ENCODE measurements around the gene PLA2G12A.

DNA sequence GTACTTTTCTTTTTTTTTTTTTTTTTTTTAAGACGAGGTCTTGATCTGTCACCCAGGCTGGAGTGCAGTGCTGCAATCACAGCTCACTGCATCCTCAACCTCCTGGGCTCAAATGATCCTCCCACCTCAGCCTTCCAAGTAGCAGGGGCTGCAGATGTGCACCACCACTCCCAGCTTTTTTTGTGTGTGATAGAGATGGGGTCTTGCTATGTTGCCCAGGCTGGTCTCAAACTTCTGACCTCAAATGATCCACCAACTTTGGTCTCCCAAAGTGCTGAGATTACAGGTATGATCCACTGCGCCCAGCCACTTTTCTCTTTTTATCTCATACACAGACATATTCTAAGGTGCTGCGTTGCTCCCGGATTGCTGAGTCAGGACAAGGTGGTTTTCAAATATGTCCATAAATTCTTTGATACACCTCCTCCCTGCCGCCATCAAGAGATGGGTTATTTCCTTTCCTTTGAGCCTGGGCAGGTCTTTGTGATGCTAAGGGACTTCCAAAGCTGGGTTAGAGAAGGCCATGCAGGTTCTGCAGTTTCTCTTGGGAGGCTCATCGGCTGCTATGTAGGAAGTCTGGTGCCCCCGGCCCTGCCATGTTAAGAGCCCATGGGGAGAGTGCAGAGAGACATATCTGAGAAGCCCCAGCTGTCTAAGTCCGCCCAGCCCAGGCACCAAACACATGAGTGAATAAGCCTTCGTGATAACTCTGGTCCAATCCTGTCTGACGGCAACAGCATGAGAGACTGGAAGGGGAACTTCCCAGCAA lies 8.4 kb upstream of the PLA2G12A start:
- TF ChIP-seq, protein P1, sequence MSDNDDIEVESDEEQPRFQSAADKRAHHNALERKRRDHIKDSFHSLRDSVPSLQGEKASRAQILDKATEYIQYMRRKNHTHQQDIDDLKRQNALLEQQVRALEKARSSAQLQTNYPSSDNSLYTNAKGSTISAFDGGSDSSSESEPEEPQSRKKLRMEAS (IDR thresholded peaks at IDR 0.05; ENCODE audit: insufficient read depth, insufficient read length), result no peak
- TF ChIP-seq, protein P2, sequence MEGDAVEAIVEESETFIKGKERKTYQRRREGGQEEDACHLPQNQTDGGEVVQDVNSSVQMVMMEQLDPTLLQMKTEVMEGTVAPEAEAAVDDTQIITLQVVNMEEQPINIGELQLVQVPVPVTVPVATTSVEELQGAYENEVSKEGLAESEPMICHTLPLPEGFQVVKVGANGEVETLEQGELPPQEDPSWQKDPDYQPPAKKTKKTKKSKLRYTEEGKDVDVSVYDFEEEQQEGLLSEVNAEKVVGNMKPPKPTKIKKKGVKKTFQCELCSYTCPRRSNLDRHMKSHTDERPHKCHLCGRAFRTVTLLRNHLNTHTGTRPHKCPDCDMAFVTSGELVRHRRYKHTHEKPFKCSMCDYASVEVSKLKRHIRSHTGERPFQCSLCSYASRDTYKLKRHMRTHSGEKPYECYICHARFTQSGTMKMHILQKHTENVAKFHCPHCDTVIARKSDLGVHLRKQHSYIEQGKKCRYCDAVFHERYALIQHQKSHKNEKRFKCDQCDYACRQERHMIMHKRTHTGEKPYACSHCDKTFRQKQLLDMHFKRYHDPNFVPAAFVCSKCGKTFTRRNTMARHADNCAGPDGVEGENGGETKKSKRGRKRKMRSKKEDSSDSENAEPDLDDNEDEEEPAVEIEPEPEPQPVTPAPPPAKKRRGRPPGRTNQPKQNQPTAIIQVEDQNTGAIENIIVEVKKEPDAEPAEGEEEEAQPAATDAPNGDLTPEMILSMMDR (IDR thresholded peaks at IDR 0.05; ENCODE audit: extremely low read depth in 1 of 2, insufficient read depth in 1 of 2, low read depth in 1 of 2, low read length in 2 of 2), result no peak
- TF ChIP-seq POLR2A (IDR thresholded peaks at IDR 0.05; ENCODE audit: low read depth, low read length) (no peak), POLR2AphosphoS5 (IDR thresholded peaks at IDR 0.05; ENCODE audit: insufficient read depth, low read depth, low read length) (no peak), JUN (IDR thresholded peaks at IDR 0.05; ENCODE audit: borderline replicate concordance, insufficient read depth, insufficient read length, low read depth) (no peak), EZH2 (IDR thresholded peaks at IDR 0.05; ENCODE audit: borderline replicate concordance, low read depth, low read length, severe bottlenecking) (no peak), MYC (IDR thresholded peaks at IDR 0.05; ENCODE audit: low read depth, low read length) (no peak)

All from endothelial cell of umbilical vein (primary cell).